AG20443 (cell line): ENCODE data around the gene PARD3.
A peak's percentile ranks its signal among the peaks of the same experiment; 100 is the strongest.

Experiments used
- DNase-seq: peaks from one replicate; pipeline ENCODE4 v3.0.0; 2012; ENCODE audit warnings: low spot score, mixed read lengths

The PARD3 gene

DNA sequence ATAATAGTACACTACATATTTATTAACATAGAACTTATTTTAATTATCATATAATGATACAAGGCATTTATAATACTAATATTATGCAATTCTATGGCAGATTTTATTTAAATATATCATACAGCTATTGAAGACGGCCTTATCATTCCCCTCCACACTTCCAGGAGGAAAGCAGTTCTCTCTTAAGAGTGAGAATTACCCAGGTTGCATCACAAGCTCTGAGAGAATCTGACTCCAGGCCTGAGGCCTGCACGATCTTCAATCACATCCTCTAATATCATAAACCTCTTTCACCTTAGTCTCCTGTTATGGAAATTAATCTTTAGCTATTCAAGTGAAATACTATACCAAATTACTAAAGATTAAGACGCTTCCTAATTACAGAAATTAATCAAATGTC is 564.4 kb downstream of the PARD3 start:
- DNase-seq: no peak

DNA sequence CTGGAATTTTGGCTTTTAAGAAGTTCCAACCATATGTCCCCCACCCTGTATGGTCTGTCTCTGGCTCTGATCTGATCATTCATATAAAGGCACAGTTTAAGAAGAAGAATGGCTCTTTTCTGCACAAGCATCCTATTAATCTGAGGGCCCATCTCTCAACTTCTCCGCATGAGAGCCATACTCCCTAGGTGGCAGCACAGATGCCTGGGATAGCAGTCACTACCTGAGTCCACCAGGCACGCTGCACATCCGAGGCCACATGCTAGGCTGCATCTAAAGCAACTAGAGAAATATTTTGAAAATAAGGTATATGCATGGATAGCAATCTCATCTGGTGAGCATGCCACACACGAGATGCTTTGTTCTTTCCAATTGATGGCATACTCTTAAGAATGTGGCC is 565.5 kb downstream of the PARD3 start:
- no peak for DNase-seq

DNA sequence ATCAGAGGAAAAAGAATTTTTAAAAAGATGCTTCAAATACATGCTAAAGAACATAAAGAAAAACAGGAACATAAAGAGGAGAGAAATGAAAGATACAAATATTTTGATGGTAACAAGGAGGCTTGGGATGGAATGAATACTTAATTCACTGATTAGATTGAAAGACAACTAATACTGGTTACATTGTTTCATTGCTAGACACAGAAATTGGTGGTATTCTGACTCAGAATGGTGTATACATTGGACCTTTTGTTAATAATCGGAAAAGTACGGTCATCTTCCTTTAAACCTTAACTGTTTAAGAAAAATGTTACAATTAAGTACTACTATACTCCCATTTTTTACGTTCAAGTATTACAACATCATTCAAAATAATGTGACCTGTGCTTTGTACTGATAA is 567.5 kb downstream of the PARD3 start:
- DNase-seq: no peak

DNA sequence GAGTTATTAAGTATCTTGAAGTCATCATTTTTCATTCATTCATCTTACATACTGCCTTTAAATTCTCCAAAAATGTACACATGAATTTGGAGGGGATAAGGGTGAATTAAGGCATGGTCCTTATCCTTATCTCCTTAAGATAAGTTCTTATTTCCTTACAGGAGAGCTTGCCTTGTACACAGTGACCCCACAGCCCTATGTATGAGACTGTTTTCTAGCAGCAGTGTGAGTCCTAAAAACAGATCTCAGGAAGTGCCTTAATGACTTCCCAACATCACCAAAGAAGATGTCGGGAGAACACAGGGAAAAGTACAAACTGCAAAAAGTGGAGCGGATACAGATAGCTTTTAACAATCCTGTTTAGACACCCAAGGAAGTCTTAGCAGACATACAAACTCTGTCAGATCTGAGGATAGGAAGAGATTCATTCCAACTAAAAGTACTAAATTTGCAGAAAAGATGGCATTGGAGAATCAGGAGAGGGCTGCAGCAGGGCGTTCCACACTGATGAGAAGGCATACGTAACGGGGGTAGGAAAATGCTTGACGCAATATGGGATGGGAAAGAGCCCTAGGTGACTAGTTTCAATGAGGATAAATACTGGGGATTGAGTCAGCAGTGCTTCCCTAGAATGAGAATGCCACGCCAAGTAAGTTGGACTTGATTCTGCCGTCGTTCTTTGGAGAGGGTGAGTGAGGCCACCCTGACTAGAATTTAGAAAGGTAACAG is 570.2 kb downstream of the PARD3 start:
- no peak for DNase-seq

DNA sequence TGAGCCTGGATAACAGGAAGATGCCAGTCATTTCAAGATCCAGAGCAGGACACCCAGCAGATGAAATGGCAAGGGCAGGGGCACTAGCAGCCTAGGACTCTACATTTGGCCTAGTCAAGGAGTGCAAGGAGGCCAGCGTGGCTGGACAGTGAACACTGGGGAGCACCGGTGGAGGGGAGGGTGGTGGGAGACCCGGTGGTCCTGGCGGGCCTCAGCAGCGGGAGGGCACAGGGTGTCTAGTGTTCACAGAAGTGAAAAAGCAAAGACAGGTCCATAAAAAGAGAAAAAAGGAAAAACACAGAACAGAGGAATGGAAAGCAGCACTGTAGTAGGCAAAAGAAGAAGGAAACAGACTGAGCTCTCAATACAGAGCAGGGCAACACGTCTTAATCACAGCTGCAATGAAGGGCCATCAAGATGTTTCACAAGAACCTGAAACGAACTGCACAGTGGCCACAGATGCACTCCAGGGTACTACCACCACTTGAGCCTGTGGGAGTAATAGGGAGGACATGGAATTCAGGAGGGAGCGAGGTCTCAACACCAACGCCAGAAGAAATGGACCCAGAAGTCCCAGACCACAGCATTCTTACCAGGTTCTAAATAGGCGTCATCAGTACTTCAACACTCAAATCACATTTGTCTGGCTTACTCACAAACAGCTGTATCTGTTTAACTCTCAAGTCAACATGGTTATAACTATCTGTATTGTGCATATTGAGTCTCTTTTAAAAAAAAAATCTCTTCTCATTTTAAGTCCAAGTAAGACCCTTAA is 573.7 kb downstream of the PARD3 start:
- DNase-seq: peak; percentile 13

DNA sequence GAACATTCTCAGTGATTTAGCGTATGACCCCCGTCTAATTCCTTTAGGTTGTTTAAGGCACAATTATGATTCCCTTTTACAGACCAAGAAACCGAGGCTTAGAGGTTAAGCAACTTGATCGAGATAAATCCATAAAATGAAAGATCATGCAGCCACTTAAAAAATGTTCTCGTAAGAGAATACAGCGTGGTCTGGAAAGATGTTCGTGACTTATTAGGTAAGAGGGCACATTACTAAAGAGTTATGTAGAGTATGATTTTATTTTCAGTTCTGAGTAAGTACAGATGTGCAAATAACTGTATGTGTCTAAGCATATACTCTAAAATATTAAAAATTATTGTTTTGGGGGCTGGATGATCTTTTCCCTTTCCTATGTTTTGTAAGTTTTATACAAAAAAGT is 575.1 kb downstream of the PARD3 start:
- DNase-seq: no peak

DNA sequence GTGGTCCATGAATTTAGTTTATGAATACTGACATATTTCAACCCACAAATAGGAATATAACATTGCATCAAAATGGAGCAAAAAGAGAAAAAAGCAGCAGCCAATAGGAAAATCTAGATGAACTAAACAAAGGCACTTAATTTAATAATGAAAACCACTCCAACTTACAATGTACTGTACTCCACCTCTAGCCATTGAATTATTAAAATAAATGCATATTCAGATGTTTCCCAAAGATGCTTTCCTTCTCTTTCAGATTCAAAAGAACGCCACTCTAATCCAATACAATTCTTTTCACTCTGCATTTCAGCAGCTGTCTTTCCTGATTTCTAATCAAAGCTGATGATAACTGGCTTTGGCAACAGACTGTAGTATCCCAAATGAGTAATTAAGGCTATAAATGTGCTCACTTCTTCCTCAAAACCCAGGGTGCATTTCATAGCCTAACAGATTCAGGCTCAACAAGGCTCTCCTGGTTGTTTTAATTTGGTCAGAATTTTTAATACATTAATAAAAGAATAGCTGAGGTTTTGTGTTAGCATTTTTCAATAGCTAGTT is 577.1 kb downstream of the PARD3 start:
- no peak for DNase-seq

DNA sequence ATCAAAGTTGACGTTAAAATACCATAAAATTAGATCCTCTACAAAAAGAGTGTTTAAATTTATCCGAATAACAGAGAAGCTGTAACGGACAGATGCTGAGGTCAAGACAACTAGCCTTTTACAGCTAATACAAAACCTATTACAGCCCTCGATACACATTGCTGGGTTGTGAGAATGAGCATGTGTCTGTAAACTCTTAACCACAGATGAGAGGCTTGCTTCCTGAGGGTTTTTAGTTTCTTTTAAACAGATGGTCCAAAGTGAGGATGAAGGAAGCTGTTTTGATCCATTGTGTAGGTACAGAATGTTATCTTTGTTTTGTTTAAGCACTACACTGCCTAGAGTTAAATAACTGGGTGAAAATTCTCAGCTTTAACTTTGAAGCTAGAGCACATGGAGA is 578.2 kb downstream of the PARD3 start:
- DNase-seq: no peak

DNA sequence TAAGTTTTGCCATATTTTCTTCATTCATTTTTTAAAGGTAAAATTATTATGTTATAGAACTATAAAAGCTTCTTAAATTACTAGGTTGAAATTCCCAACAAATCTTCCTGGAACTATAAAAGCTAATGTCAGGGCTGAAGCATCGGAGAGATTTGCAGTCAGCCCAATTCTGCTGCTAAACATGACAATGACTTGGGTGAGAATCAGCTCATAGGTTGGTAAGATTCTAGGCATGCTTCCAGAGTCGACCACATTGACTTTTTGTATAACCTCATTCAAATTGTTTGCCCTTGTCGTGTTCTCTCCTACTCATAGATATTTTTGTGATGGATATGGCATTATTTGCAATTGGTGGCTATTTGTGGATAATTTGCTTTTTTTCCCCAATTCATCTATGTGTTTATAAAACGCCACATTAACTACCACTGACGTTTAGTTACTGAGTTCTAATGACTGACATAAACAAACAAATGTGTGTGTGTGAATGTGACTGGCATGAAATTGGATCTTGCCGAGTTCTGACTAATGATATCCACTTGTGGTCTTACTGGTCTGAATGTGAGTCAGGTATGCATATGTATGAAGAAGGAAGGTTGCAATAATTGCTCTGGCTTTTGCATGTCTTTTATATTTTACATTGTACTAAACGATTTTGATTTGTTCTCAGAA is 579.8 kb downstream of the PARD3 start:
- no peak for DNase-seq

DNA sequence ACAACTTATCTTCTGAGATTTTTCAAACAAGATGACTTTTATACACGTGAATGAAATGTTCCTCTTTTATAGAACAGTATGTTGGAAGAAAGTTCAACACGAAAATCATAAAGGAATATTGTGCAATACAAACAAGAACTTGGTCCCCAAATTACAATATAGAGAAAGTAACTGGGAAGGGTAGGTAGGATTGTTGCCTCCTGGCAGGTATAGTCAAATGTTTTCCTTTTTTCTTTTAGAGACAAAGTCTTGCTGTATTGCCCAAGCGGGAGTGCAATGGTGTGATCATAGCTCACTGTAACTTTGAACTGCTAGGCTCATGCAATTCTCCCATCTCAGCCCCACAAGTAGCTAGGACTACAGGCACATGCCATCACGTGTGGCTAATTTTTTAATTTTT is 582.6 kb downstream of the PARD3 start:
- DNase-seq: no peak

DNA sequence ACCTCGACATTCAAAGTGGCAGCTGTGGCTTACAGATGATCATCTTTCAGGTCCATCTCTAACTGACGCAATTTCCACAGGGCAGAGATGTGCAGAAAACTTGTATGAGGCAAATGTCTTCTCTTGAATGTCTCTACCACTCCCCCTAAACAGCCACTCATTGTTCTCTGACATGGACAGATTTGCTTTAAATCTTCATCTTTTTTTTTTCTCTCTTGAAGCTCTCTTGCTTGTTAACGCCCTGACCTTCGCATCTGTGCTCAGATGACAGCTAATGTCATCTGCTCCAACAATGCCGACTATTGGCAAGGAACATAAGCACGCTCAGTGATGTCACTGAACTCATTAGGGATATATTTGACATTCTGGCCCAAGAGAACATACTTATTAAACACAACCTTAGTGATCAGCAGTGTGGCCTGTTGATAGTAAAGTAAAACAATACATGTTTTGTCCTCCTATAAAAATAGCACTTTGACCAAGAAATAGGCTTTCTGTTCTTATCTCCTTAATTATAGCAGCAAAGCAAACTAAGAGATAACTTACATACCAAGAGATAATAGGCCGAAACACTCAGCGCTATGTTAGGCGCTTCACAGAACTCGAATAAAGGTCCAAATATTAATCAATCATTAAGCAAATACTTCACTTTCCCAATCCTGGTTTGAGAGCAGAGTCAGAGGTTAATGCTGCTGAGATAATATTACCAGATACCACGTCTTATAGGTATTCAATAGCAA is 583.5 kb downstream of the PARD3 start:
- no peak for DNase-seq

DNA sequence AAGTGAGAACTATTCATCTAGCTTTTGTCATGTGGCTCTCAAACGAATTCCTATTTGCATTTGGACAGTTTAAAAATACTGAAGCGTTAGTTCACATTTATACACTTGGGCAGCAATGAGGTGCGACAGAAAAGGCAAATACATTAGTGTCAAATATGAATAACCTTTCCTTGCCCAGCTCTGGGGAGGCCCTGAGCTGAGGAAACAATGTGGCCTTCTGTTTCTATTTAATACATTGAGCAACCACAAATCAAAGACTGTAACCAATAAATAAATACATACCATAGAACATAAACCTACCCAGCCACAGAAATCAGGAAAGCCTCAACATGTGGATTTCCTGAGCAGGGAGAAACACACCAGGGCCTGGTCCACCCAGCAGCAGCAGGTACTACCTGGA is 585.2 kb downstream of the PARD3 start:
- no peak for DNase-seq

DNA sequence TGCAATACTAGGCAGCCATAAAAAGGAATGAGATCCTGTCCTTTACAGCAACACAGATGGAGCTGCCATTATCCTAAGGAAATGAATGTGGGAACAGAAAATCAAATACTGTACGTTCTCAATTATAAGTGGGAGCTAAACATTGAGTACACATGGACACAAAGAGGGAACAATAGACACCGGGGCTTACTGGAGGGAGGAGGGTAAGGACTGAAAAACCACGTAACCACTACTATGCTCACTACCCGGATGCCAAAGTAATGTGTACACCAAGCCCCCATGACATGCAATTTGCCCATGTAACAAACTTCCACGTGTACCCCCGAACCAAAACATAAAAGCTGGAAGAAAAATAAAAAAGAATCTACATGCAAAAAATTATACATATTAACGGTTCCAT is 587.0 kb downstream of the PARD3 start:
- no peak for DNase-seq

DNA sequence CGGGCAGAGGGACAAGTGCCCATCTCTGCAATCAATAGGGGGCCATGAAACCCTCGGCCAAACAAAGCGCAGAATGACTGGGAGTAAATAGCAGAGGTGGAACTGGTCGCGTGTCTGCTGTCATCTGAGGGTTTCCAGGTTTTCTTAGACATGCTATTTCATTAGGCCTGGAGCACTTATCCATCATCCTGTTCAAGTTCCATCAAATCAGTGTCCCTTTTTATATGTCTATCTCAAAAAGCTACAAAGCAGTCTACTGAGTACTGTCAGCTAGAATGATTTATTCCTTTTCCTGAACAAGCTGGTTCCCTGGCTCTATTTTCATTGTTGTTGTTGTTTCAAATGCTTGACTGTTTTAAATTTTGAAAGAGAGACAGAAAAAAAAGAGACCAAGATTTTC is 590.5 kb downstream of the PARD3 start:
- no peak for DNase-seq

DNA sequence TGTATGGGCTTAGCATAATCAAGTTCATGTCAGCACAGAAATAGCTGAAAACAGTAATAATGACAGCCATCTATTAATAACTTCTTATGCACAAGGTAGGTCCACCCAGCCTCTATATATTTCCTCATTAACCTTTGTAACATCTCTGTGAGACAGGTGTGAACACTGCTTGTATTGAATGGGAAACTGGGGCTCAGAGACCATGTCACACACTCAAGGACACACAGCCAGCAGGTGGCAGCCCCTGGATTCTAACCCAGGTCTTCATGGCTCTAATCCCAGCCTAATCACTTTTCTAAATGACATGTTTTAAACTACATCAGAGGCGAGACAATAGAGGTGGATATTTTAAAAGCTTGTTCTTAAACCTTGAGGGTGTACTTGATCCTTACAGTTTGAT is 591.4 kb downstream of the PARD3 start:
- DNase-seq: no peak

DNA sequence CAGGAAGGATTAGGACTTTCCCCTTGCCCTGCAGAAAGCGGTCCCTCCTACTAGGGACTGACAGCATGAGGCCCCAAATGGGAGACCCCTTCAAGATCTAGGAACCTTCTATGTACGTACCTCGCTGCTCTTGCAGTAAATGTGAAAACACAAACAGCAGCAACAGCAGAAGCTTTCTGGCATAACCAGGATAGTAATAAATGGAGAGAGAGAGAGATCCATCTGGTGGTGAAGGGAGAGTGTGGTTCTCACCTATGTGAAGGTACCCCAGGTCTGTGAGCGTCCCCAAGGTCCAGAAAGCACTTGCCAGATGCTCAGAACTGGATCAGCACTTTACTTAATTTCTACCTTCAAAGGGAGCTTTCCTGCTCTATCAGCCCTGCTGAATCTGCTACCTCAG is 592.7 kb downstream of the PARD3 start:
- DNase-seq: no peak

DNA sequence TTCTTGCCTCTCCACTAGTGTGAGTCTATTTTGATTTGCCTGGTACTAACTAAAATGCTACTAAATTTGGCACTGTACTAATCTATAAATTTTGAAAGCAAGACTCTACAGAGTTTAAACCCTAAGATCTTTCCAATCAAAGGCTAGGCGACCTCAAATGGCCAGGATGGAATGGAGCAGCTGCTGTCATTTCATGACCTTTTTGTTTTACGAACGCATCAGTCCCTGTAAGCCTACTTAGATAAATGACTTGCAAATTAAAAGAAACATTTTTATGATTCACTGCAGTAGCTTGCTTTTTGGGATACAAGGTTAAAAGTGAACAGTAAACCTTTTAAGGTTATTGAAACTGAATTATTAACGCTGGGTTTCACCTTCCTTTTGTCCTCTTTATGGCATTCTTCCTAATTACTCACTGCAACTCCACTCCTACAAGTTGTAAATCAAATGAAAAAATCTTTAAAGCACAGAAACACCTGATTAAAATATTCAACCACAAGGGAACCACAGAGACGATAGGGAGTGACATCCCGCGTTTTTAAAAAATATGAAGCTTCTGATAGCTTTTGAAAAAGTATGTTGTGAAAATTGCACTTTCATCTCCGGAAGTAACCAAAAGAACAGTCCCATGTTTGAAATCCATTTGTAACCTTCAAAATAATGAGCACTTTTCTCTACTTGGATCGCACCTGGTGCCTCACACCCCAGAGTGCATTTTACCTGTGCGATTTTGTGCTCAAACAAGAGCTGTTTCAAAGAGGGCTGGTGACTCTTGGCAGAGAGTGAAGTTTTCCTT is 595.1 kb downstream of the PARD3 start:
- no peak for DNase-seq

DNA sequence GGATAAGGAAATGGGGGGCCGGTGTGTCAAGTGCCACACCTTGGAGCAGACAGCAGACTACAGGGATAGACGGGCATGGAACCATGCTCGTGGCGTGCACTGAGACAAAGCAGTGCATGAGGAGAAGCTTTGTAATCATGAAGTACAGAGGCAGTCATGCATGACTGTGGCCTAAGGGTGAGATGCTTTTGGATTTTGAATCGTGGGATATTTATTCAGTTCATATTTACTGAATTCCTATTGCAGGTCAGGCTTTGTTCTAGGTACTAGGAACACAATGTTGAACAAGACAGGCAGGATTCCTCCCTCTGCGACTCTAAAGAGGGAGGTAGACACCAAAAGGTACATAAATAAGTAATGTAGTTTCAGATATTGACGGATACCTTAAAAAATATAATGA is 597.6 kb downstream of the PARD3 start:
- no peak for DNase-seq

DNA sequence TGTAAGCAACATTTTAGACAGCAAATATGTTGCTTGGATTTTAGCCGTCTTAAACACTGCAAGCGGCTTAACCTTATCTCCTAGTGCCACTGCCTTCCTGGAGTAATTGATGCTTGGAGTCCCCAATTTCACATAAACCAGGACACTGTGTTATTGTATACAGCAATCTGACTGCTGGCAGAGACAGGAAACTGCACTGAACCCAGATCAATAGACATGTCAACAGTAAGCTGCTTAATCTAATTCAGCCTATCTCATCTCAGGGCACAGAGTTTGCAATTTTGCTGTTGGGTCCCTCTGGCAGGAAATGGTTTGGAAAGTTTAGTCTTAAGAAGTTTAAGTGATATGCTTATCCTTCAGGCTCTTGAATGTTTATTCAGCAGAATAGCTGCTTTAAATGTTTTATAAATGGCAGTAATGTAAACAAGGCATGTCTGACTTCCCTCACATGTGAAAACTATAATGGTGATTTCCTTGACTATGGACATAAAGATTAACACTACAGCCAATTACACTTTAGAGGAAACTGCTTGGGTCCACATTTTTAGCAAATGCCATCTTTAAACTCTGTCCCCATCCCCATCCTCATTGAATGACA is 598.6 kb downstream of the PARD3 start:
- no peak for DNase-seq

DNA sequence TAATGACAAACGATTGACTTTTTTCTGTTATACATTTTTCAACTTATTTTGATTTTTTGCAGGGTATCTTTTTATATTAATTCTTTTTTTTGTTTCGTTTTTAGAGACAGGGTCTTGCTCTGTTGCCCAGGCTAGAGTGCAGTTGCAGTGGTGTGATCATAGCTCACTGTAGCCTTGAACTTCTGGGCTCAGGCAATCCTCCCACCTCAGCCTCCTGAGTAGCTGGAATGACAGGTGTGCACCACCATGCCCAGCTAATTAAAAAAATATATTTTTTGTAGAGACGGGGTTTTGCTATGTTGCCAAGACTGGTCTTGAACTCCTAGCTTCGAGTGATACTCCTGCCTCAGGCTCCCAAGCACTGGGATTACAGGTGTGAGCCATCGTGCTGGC is 601.3 kb downstream of the PARD3 start:
- DNase-seq: no peak

DNA sequence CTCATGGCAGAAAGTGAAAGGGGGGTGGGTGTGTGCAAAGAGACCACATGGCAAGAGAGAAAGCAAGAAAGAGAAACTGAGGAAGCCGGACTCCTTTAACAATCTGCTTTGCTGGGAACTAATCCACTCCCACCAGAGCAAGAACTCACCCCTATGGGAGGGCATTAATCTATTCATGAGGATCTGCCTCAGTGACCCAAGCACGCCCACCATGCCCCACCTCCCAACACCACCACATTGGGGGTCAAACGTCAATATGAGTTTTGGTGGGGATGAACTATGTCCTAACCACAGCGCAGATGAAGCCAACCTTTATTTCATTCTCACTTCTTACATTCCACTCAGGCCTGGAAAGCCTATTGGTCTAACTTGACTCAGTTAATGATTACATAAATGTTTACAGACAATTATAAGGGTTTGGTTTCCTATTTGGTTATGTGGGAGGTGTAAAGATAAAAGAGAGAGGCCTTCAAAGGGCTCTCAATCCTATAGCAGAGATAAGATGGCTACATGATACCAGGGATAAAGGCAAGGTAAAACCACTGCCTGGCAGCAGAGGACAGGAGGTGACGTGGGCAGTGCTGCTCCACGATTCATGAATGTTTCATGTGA is 601.8 kb downstream of the PARD3 start:
- no peak for DNase-seq
